ENCODE results near the gene GNAQ. TPM values are rescaled to one million over a fixed set of nuclear protein-coding genes. Genes with fewer than 3 reads are reported as not detected.
"Not testable (repeated sequence)": the region's sequence is repeated elsewhere in the genome, so short reads cannot be mapped to it uniquely, and the experiment has no call there.

Gene GNAQ
- total RNA-seq, 1 experiment from 2014 or later = 28.7 TPM

- Histone ChIP-seq H3K27me3 (ENCODE audit: insufficient read depth, low read length) (no peaks in the 10 kb centered on the region), H2AFZ (ENCODE audit: low read depth, low read length, poor library complexity, severe bottlenecking) (no peak overlapping the region), H3K9me2 (ENCODE audit: insufficient read depth) (no peaks in the 10 kb centered on the region), H3K27ac (ENCODE audit: low read depth, low read length) (no peak overlapping the region), H3K79me2 (ENCODE audit: insufficient read depth, low read length) (no peaks in the 10 kb centered on the region), H3K9ac (ENCODE audit: low read length) (no peak overlapping the region), H4K20me1 (ENCODE audit: insufficient read depth) (no peaks in the 10 kb centered on the region), H3K4me2 (ENCODE audit: low read length) (no peak overlapping the region), H3K36me3 (ENCODE audit: control insufficient read depth in 1 of 2, insufficient read depth in 2 of 2, low read length in 2 of 2) (no peaks in the 10 kb centered on the region), H3K9me3 (ENCODE audit: control insufficient read depth in 1 of 2, insufficient read depth in 1 of 2, low read depth in 1 of 2, low read length in 2 of 2) (no peaks in the 10 kb centered on the region), H3K4me1 (ENCODE audit: control insufficient read depth in 1 of 2, insufficient read depth in 2 of 2, low read length in 2 of 2) (no peaks in the 10 kb centered on the region), H3K4me3 (replicated peaks in 1 of 2; ENCODE audit: low read depth in 1 of 2, low read length in 2 of 2) (no peak overlapping the region)
- DNase-seq (ENCODE audit: low read depth, low spot score) (no peak), ATAC-seq (no peak)
- intact Hi-C loops (cut with micrococcal nuclease) = no loop called here
- BruUV-seq (replicated peaks) = no TSS peak
- RAD21 ChIA-PET (ENCODE audit: low non-redundant PET in 1 of 2, low total read pairs in 2 of 2, uncharacterized antibody in 2 of 2, unreplicated experiment in 2 of 2) = no interaction called here
- TF ChIP-seq SIN3A (IDR thresholded peaks at IDR 0.05; ENCODE audit: low read depth) = no peak
- no peak for TF ChIP-seq EZH2phosphoT487 (IDR thresholded peaks at IDR 0.05; ENCODE audit: borderline replicate concordance)
- no peak for TF ChIP-seq ATF3 (IDR thresholded peaks at IDR 0.05)
- TF ChIP-seq CBX3 (IDR thresholded peaks at IDR 0.05; ENCODE audit: low read depth) = no peak
- no peak for TF ChIP-seq ZFX (IDR thresholded peaks at IDR 0.05)
- CTCF ChIA-PET = no interaction called here
- POLR2A ChIA-PET = no interaction called here
Observed at GRCh38 chr9:77725820-77726219, 305.8 kb downstream of the GNAQ start.

- TF ChIP-seq SP1 (IDR thresholded peaks at IDR 0.05; ENCODE audit: low read depth) = no peak
- TF ChIP-seq YY1 (IDR thresholded peaks at IDR 0.05; ENCODE audit: extremely low read depth, insufficient replicate concordance, low read depth, low read length) = no peak
- TF ChIP-seq MAX (IDR thresholded peaks at IDR 0.05) = no peak
- TF ChIP-seq EZH2phosphoT487 (IDR thresholded peaks at IDR 0.05; ENCODE audit: borderline replicate concordance) = no peak
- no peak for TF ChIP-seq ZBTB33 (IDR thresholded peaks at IDR 0.05; ENCODE audit: extremely low read depth, insufficient replicate concordance, low read length)
- TF ChIP-seq ZNF274 (IDR thresholded peaks at IDR 0.05; ENCODE audit: low read depth, low read length) = no peak
- TF ChIP-seq JUND (IDR thresholded peaks at IDR 0.05) = no peak
- TF ChIP-seq EZH2 (IDR thresholded peaks at IDR 0.05) = no peak
- TF ChIP-seq TCF7L2 (IDR thresholded peaks at IDR 0.05; ENCODE audit: borderline replicate concordance, extremely low read depth, insufficient read depth, insufficient read length) = no peak
- ChIA-PET RAD21 (ENCODE audit: low non-redundant PET in 1 of 2, low total read pairs in 2 of 2, uncharacterized antibody in 2 of 2, unreplicated experiment in 2 of 2) (no interaction called here), CTCF (no interaction called here), POLR2A (no interaction called here)
- intact Hi-C loops (cut with micrococcal nuclease) = no loop called here
- Histone ChIP-seq H3K4me2 (ENCODE audit: low read length) (no peak overlapping the region), H3K9me2 (ENCODE audit: insufficient read depth) (no peaks in the 10 kb centered on the region), H2AFZ (ENCODE audit: low read depth, low read length, poor library complexity, severe bottlenecking) (no peak overlapping the region), H3K4me1 (ENCODE audit: control insufficient read depth in 1 of 2, insufficient read depth in 2 of 2, low read length in 2 of 2) (no peaks in the 10 kb centered on the region), H3K79me2 (ENCODE audit: insufficient read depth, low read length) (no peaks in the 10 kb centered on the region), H3K36me3 (ENCODE audit: control insufficient read depth in 1 of 2, insufficient read depth in 2 of 2, low read length in 2 of 2) (no peaks in the 10 kb centered on the region), H3K4me3 (replicated peaks in 1 of 2; ENCODE audit: low read depth in 1 of 2, low read length in 2 of 2) (no peak overlapping the region), H3K9me3 (ENCODE audit: control insufficient read depth in 1 of 2, insufficient read depth in 1 of 2, low read depth in 1 of 2, low read length in 2 of 2) (no peaks in the 10 kb centered on the region), H3K9ac (ENCODE audit: low read length) (no peak overlapping the region), H4K20me1 (ENCODE audit: insufficient read depth) (no peaks in the 10 kb centered on the region), H3K27me3 (ENCODE audit: insufficient read depth, low read length) (no peaks in the 10 kb centered on the region), H3K27ac (ENCODE audit: low read depth, low read length) (no peak overlapping the region)
- no TSS peak for BruUV-seq (replicated peaks)
- ATAC-seq (no peak), DNase-seq (ENCODE audit: low read depth, low spot score) (no peak)
Observed at GRCh38 chr9:77725046-77725694, 306.4 kb downstream of the GNAQ start.

- BruUV-seq (replicated peaks); POLR2A ChIA-PET; H3K79me2 ChIP-seq (ENCODE audit: insufficient read depth, low read length); H3K9ac ChIP-seq (ENCODE audit: low read length); RAD21 ChIA-PET (ENCODE audit: low non-redundant PET in 1 of 2, low total read pairs in 2 of 2, uncharacterized antibody in 2 of 2, unreplicated experiment in 2 of 2); H3K27me3 ChIP-seq (ENCODE audit: insufficient read depth, low read length); H3K4me3 ChIP-seq (replicated peaks in 1 of 2; ENCODE audit: low read depth in 1 of 2, low read length in 2 of 2); H3K9me2 ChIP-seq (ENCODE audit: insufficient read depth); H3K4me1 ChIP-seq (ENCODE audit: control insufficient read depth in 1 of 2, insufficient read depth in 2 of 2, low read length in 2 of 2); H2AFZ ChIP-seq (ENCODE audit: low read depth, low read length, poor library complexity, severe bottlenecking); DNase-seq (ENCODE audit: low read depth, low spot score); H3K36me3 ChIP-seq (ENCODE audit: control insufficient read depth in 1 of 2, insufficient read depth in 2 of 2, low read length in 2 of 2); ATAC-seq; intact Hi-C loops (cut with micrococcal nuclease); H3K27ac ChIP-seq (ENCODE audit: low read depth, low read length); H3K9me3 ChIP-seq (ENCODE audit: control insufficient read depth in 1 of 2, insufficient read depth in 1 of 2, low read depth in 1 of 2, low read length in 2 of 2); CTCF ChIA-PET; H4K20me1 ChIP-seq (ENCODE audit: insufficient read depth); H3K4me2 ChIP-seq (ENCODE audit: low read length): not testable (repeated sequence)
Observed at GRCh38 chr9:77721156-77721555, 310.5 kb downstream of the GNAQ start.
